Measurements from ENCODE around the gene DEF6.
"Not testable (repeated sequence)": the region's sequence is repeated elsewhere in the genome, so short reads cannot be mapped to it uniquely, and the experiment has no call there.

DEF6 gene

DNA sequence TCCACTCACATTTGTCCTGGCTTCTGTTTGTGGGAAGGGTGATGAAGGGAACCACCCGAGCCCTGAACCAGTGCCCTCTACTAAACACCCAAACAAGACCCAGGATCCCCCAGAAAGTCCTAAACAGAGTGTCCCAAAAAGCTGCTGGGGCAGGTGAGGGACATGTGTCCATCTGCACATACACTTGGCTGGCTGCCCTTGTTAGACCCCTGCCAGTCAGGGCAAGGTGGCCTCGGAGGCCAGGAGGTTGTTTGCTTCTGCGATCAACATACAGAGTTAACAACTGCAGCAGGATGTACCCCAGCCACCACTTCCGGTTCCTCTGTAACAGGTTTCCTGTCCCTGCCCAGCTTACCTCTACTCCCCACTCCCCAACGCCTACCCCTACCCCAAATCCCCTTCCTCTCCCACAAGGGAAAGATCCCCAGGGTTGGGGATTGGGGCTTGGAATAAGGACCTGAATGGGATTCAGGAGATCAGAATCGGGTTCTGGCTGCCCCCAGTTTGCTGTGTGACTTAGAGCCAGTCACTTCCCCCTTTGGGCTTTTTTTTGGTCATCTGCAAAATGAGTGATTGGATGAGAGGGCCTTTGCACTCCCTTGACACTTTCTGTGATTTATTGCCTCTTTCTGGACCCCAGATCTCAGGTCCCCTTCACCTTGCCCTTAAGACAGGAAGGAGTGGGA is 13.9 kb downstream of the DEF6 start:
- no peak for DNase-seq

- no peak for DNase-seq
Observed at GRCh38 chr6:35312076-35312800, 14.6 kb downstream of the DEF6 start.

GRCh38 chr6:35312807-35313206 is 15.2 kb downstream of the DEF6 start:
- DNase-seq: no peak

- no peak for DNase-seq
Observed at GRCh38 chr6:35317483-35318195, 20.0 kb downstream of the DEF6 start.

DNA sequence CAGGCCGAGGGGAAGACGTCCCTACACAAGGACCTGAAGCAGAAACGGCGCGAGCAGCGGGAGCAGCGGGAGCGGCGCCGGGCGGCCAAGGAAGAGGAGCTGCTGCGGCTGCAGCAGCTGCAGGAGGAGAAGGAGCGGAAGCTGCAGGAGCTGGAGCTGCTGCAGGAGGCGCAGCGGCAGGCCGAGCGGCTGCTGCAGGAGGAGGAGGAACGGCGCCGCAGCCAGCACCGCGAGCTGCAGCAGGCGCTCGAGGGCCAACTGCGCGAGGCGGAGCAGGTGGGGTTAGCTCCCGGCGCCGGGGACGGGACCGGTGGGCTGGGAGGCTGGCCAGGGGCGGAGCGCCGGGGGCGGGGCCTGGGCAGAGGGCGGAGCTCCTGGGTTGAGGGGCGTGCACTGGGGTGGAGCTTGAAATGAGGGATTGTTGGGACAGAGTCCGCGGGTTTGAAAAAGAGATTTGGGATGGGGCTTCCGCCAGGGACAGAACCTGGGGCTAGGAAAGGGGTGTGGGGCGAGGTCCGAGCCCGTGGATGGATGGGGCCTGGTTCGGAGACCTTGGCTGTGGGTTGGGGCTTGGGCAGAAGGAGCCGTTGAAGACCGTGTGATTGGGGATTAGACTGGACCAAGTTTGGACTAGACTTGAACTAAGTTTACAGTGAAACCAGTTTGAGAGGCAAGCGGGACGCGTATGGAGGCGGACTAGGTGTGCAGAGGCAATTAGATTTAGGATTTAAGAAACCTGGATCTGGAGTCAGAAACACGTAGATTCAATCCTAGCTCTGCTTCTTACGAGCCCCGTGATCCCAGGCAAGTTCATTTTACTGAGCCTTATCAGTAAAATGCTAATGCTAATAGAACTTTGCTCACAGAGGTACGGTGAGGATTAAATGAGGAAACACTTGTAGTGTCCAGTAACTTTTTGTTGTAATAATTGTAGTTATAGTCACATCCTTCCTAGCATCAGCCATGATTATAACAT is 20.9 kb downstream of the DEF6 start:
- DNase-seq: peak in 1 of 2 experiments; percentile 68

- DNase-seq: no peak
Observed at GRCh38 chr6:35319346-35320030, 21.9 kb downstream of the DEF6 start.

DNA sequence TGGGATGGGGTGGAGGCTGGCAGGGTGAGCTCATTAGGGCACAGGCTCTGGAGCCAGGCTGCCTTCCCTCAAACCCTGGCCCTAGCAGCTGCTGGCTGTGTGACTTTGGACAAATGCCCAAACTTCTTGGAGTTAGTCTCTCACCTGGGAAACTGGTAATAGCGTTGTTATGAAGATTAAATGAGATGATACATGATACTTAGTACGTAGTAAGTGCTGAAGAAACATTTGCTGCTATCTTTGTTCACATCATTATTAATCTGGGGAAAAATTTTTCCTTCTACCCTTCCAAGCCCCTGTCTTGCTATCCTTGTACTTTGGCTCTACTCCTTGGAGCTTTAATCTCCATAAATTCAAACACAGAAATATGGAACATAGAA is 22.4 kb downstream of the DEF6 start:
- no peak for DNase-seq

DNA sequence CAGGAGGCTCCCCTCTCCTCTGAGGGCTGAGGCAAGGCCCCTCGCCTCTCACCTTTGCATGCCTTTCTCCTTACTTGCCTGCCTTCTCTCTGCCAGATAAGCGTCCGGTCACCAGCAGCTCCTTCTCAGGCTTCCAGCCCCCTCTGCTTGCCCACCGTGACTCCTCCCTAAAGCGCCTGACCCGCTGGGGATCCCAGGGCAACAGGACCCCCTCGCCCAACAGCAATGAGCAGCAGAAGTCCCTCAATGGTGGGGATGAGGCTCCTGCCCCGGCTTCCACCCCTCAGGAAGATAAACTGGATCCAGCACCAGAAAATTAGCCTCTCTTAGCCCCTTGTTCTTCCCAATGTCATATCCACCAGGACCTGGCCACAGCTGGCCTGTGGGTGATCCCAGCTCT is 23.5 kb downstream of the DEF6 start:
- DNase-seq: no peak

DNA sequence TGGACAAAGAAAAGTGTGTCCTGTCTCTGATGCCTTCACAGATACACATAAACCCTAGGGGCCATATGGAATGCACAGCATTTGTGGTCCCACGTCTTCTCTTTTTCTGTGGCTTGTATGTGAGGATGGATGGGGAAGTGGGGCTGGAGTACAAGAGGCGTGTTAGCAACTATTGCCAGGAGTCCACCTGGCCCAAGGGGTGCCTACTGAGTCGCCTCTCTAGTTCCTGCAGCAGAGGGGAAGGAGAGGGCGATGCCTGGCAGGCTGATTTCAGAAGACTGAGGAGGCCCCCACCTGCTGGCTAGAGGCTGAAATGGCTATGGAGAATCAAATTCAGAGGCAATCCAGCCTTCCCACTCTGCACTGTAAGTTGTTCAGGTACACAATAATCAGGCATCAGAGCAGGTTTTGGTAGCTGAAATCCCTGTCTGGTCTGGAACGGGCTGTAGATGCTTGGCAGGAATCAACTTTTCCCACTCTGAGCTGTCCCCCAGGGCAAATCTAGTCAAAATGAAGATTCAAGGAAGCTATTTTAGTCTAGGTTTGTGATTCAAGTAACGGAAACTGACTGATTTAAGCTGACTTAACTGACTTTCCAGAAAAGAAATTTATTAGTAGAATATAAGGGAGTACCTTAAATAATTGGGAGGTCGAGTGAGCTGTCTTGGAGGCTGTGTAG is 29.9 kb downstream of the DEF6 start:
- peak; percentile 18 to 81 for DNase-seq

DNA sequence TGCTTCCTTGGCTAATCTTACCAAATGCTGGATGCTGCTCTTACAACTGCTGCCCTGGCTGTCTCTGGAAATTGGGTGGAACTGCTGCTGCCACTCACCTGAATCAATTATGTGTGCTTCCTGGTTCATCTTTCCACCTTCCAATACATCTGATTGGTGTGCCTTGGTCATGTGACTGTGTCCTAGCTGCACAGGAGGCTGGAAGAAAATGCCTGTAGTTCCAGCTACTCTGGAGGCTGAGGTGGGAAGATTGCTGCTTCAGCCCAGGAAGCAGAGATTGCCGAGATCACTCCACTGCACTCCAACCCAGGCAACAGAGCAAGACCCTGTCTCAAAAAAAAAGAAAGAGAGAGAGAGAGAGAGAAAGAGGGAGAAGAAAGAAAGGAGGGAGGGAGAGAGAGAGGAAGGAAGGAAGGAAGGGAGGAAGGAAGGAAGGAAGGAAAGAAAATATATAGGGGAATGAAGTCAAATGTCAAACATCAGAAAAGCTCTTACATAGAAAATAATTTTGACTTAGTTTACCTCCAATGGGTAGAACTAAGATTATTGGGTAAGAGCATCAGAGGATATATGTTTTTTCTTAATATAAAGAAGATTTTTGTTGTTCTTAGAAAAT is 30.6 kb downstream of the DEF6 start:
- no peak for DNase-seq

GRCh38 chr6:35328965-35329364 is 31.3 kb downstream of the DEF6 start:
- DNase-seq: not testable (repeated sequence)

DNA sequence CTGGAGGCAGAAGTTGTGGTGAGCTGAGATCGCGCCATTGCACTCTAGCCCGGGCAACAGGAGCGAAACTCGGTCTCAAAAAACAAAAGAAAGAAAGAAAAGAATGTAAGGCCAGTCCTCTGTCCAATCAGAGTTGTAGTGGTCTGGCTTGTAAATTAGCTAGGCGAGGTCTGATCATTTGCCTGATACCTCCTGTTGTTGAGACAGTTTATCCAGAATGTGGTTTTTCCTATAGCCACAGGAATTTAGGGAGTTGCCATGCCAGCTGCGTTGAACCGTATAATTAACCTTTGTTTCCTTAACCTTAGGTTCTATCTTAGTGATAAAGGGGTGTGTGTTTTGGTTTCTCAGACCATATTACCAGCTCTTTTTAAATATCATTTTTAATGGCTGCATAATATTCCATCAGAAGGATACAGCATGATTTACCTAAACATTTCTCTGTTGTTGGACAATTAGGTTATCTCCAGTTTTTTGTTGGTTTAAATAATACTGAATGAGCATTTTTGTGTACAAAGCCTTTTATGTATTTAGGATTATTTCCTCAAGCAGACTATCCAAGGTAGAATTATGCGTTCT is 33.0 kb downstream of the DEF6 start:
- DNase-seq: no peak

DNA sequence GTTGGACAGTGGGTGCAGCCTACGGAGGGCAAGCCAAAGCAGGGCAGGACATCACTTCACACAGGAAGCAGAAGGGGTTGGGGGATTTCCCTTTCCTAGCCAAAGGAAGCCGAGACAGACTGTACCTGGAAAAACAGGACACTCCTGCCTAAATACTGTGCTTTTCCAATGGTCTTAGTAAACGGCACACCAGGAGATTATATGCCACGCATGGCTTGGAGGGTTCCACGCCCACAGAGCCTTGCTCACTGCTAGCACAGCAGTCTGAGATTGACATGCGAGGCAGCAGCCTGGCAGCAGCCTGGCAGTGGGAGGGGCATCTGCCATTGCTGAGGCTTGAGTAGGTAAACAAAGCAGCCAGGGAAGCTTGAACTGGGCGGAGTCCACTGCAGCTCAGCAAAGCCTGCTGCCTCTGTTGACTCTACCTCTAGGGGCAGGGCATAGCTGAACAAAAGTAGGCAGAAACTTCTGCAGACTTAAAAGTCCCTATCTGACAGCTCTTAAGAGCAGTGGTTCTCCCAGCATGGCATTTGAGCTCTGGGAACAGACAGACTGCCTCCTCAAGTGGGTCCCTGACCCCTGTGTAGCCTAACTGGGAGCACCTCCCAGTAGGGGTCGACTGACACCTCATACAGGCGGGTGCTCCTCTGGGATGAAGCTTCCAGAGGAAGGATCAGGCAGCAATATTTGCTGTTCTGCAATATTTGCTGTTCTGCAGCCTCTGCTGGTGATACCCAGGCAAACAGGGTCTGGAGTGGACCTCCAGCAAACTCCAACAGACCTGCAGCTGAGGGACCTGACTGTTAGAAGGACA is 34.7 kb downstream of the DEF6 start:
- DNase-seq: peak; percentile 21 to 66

- DNase-seq: no peak
Observed at GRCh38 chr6:35341557-35341956, 43.9 kb downstream of the DEF6 start.

GRCh38 chr6:35342258-35343091 is 44.9 kb downstream of the DEF6 start, which contains the start of gene PPARD:
Gene PPARD, plus strand, starts transcription at chr6:35342558. Its CDS starts 68,530 bp downstream, at chr6:35411088.
- peak; percentile 85 to 95 for DNase-seq

GRCh38 chr6:35343092-35343834 is 45.6 kb downstream of the DEF6 start:
- no peak for DNase-seq

GRCh38 chr6:35343835-35344550 is 46.4 kb downstream of the DEF6 start:
- DNase-seq: no peak

Measured in NCI-H526 (cell line).